ENCODE results near the gene PHYKPL.
A peak's percentile ranks its signal among the peaks of the same experiment; 100 is the strongest.
"Not testable (repeated sequence)": the region's sequence is repeated elsewhere in the genome, so short reads cannot be mapped to it uniquely, and the experiment has no call there.

Gene PHYKPL

GRCh38 chr5:178207183-178207916 is 25.3 kb downstream of the PHYKPL start:
- no peak for DNase-seq (ENCODE audit: low read depth)

DNA sequence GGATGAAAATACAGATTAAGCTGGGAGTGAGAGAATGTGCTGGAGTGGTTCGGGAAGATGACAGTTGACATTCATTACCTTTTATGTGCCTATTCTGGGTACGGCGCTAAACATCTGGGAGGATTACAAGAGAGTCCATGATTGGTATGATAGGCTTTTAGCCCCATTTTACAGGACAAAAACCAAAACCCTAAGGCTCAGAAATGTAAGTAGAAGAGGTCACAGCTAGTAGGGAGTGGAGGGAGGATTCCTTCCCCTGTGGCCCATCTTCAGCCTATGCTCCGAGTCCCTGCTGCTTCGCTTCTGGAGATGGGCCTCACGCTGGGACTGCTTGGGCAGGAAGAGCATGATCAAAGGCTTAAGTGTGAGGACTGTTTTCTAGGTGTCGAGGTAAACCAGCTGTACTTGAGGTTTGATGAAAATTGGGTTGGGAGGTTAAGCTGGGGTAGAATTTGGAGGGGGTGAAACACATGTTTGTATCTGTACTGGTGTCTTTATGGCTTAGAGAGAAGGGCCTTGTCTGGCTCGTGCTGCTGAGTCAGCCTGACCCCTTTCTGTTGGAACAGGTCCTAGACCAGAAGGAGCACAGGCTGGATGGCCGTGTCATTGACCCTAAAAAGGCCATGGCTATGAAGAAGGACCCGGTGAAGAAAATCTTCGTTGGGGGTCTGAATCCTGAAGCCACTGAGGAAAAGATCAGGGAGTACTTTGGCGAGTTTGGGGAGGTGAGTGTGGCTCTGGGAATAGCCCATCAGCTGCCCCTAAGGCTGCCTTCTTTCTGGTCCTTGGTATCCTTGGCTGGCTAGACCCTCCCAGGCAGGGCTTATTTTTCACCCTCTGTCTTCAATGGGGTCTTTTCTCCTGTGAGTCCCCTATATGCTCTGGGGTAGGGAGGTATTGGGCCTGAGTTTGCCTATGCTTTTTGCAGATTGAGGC is 26.2 kb downstream of the PHYKPL start:
- no peak for DNase-seq (ENCODE audit: low read depth)

GRCh38 chr5:178205749-178206047 is 26.9 kb downstream of the PHYKPL start:
- no peak for DNase-seq (ENCODE audit: low read depth)

GRCh38 chr5:178204935-178205748 is 27.5 kb downstream of the PHYKPL start:
- peak; percentile 52 for DNase-seq (ENCODE audit: low read depth)

DNA sequence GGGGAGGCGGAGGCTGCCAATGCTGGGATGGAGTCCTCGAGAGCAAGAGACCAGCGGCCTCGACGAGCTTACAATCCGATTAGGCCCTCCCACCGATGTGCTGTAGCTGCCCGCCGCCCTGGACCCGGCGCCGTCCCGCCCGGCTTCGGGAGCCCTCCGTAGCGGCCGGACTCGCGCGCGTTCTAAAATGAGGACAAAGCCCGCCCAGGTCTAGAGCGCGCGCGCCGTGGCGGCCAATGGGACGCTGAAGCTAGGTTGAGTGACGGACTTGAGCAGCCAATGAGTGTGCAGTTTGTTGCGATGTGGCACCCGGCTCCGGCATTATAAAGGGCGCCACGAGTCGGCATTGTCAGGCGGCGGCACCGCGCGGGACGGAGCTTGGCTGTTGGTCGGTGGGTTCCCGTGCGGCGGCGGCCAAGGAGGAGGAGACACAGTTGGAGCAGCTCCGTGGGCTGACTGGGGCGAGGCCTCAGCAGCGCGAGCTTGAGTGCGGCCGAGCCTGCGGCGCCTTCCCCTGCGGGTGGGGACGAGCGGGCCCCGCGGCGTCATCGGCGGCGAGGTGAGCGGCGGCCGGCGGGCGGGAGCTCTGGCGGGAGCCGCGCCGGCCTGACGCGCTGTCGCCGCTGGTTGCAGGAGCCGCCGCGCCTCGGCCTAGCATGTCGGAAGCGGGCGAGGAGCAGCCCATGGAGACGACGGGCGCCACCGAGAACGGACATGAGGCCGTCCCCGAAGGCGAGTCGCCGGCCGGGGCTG is 28.2 kb downstream of the PHYKPL start, which contains the start of gene HNRNPAB:
TSS of gene HNRNPAB (plus strand) at position 352 of the 753 bp plus-strand sequence. CDS start at position 657, 305 bp downstream.
- peak; percentile 94 for DNase-seq (ENCODE audit: low read depth)

DNA sequence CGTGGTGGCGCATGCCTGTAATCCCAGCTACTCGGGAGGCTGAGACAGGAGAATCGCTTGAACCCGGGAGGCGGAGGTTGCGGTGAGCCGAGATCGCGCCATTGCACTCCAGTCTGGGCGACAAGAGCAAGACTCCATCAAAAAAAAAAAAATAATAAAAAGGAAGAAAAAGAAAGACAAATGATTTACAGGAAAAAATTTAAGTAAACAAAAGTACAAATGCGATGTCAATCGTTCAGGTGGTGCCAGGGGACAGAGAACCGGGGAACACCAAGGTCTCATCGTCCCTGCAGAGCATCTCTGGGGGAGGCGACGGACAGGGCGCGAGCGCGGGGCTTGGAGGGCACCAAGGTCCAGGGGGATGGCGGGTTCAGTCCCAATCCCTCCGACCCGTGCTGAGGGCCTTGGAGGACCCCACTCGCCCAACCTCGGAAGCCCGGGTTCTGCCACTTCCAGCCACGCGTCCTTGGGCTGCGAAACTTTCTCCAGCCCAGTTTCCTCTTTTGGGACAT is 28.9 kb downstream of the PHYKPL start:
- DNase-seq (ENCODE audit: low read depth): no peak

GRCh38 chr5:178202541-178202940 is 30.1 kb downstream of the PHYKPL start:
- no peak for DNase-seq (ENCODE audit: low read depth)

GRCh38 chr5:178201927-178202235 is 30.7 kb downstream of the PHYKPL start:
- DNase-seq (ENCODE audit: low read depth): no peak

DNA sequence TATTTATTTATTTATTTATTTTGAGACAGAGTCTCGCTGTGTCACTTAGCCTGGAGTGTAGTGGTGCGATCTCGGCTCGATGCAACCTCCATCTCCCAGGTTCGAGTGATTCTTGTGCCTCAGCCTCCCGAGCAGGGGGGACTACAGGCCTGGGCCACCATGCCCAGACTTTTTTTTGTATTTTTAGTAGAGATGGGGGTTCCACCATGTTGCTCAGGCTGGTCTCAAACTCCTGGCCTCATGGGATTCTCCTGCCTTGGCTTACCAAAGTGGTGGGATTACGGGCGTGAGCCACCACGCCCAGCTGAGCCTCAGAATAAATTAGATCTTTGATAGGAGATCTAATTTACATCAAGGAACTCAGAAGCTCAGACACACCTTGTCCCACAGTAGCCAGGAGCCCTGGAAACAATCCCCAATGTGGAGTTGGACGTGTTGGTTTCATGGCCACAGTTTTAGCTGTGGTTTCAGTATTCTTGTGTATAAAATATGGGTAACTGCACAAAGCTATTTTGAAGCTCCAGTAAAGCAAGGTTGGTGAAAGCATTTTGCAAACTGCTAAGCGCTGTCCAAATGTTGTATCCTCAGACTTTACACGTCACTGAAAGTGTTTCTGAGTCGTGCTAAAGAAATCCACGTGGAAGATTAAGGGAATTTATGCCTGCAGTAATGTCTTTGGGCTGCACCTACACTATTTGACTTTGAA is 31.2 kb downstream of the PHYKPL start:
- DNase-seq (ENCODE audit: low read depth): no peak

- DNase-seq (ENCODE audit: low read depth): no peak
These were observed 32.8 kb downstream of the PHYKPL start for GRCh38 chr5:178199581-178200434.

DNA sequence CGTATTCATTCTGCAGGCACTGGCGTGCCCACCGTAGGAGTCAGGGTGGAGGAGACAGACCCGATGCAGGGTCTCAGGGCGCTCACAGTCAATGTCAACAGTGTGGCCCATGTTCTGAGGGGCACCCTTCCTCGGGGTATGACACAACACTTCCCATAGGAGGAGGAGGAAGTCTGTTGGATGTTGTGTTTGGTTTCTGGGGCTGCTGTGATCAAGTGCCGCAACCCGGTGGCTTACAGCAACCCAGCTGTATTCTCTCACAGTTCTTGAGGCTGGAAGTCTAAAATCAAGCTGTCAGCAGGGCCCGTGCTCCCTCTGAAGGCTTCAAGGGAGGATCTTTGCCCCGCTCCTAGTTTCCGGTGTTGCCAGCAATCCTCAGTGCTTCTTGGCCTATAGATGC is 33.9 kb downstream of the PHYKPL start:
- DNase-seq (ENCODE audit: low read depth): no peak

GRCh38 chr5:178198151-178198550 is 34.5 kb downstream of the PHYKPL start:
- not testable (repeated sequence) for DNase-seq (ENCODE audit: low read depth)

- DNase-seq (ENCODE audit: low read depth): no peak
These were observed 35.6 kb downstream of the PHYKPL start for GRCh38 chr5:178196986-178197385.

GRCh38 chr5:178196281-178196812 is 36.3 kb downstream of the PHYKPL start:
- no peak for DNase-seq (ENCODE audit: low read depth)

DNA sequence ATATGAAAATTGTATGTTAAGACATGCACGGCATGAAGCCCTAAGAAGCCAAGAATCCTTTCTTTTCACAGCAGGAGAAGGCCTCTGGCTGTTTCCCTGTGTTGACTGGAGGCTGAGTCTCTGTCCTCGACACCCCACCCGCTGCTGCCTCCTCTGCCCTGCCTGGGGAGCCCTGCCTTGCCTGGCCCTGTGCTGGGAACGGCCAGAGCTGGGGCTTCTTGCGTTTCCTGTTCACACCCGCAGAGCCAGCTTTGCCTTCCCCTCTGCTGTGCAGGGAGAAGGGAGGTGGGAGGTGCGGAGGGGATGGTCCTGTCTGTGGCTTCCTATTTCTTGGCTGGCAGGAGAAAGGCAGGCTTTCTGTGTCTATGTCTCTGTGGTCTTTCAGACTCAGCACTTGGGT is 38.6 kb downstream of the PHYKPL start:
- DNase-seq (ENCODE audit: low read depth): no peak

GRCh38 chr5:178193251-178193809 is 39.3 kb downstream of the PHYKPL start:
- DNase-seq (ENCODE audit: low read depth): no peak

DNA sequence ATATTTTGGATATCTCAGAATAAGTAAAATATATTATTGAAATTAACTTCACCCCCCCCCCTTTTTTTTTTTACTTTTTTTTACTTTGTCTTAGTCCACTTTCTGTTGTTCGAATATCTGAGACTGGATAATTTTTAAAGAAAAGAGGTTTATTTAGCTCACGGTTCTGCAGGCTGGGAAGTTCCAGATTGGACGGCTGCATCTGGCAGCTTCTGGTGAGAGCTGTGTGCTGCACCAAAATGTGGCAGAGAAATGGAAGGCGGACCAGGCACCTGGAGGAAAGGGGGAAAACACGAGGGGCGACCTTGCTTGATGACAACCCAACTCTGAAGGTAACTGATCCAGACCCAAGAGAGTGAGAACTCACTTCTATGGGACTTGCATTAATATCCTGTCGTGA is 39.8 kb downstream of the PHYKPL start:
- no peak for DNase-seq (ENCODE audit: low read depth)

- DNase-seq (ENCODE audit: low read depth): no peak
These were observed 40.4 kb downstream of the PHYKPL start for GRCh38 chr5:178192244-178192643.

DNA sequence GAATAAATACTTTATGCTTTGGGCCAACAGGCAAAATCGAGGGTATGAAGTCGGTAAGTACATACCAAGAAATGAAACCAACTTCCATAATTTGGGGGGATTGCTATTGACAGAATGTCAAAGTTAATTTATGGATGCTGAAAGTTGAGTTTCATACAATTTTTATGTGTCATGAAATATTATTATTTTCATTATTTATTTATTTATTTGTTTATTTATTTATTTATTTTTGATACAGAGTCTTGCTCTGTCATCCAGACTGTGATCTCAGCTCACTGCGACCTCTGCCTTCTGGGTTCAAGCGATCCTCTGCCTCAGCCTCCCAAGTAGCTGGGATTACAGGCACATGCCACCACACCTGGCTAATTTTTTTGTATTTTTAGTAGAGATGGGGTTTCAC is 40.9 kb downstream of the PHYKPL start:
- no peak for DNase-seq (ENCODE audit: low read depth)
